GM12878 (cell line): ENCODE results near the gene COTL1. TPM values are rescaled to one million over a fixed set of nuclear protein-coding genes. Genes with fewer than 3 reads are reported as not detected.

Source experiments
- ATAC-seq: fragments of 200-7000 bp; cut with Tn5 transposase; 3 replicates; pipeline ENCODE4 v1.9.1; 2020; ENCODE audit warnings: mild to moderate bottlenecking, moderate library complexity
- BruUV-seq: library from RNA; stranded (reverse); fragments of 400-500 nt; replicated peaks from 2 replicates; lab custom pipeline; 2021; lab: Mats Ljungman, UMichigan
- CTCF ChIA-PET: fragments of 300-600 bp; sonication (Branson Sonifier 250); formaldehyde crosslinking; extraction: SDS; loops from one replicate; lab custom pipeline; 2021; ENCODE audit warnings: inconsistent platforms; lab: Yijun Ruan, JAX
- POLR2A ChIA-PET: fragments of 350-600 bp; formaldehyde crosslinking; extraction: SDS; loops from one replicate; lab custom pipeline; 2021; ENCODE audit warnings: inconsistent platforms; lab: Charles Lee
- RAD21 ChIA-PET: fragments of 300-600 bp; sonication (Branson Sonifier 250); formaldehyde crosslinking; loops from one replicate; lab custom pipeline; 2023; ENCODE audit warnings: antibody characterized with exemption; ENCODE audit not compliant: unreplicated experiment; lab: Charles Lee
- SMC1A ChIA-PET: fragments of 300-600 bp; sonication (Branson Sonifier 250); formaldehyde crosslinking; loops from one replicate; lab custom pipeline; 2023; ENCODE audit not compliant: unreplicated experiment, uncharacterized antibody; lab: Charles Lee
- DNase-seq: peaks from one replicate; pipeline ENCODE4 v3.0.0-alpha.2; 2011; ENCODE audit warnings: low read depth, low spot score
- FAIRE-seq: peaks from 3 replicates; lab custom pipeline; 2011; peaks lifted over from hg19 to GRCh38; lab: Jason Lieb, UNC
- H2AFZ ChIP-seq: 2 replicates; pipeline ENCODE4 v1.6.0; 2011; ENCODE audit warnings: low read depth, low read length, control low read depth; ENCODE audit not compliant: control insufficient read depth
- H3K27ac ChIP-seq: 2 replicates; pipeline ENCODE4 v1.5.1; 2011; ENCODE audit warnings: control low read depth; ENCODE audit not compliant: control insufficient read depth, insufficient read depth
- H3K27me3 ChIP-seq, 2 experiments: replicated peaks in 1 of 2; 2 replicates each; pipeline versions ENCODE4 v1.6.0 to v1.6.1; 2011; ENCODE audit warnings: low read length in 1 of 2; ENCODE audit not compliant: control insufficient read depth in 2 of 2, insufficient read depth in 2 of 2
- H3K36me3 ChIP-seq, 2 experiments: 2 replicates each; pipeline ENCODE4 v1.5.1; 2011; ENCODE audit warnings: low read length in 1 of 2; ENCODE audit not compliant: control insufficient read depth in 2 of 2, insufficient read depth in 2 of 2
- H3K4me1 ChIP-seq: 2 replicates; pipeline ENCODE4 v1.6.1; 2011; ENCODE audit warnings: mild to moderate bottlenecking, low read length, moderate library complexity, mixed read lengths; ENCODE audit not compliant: control insufficient read depth, insufficient read depth
- H3K4me2 ChIP-seq: 2 replicates; pipeline ENCODE4 v1.6.0; 2011; ENCODE audit warnings: control low read depth; ENCODE audit not compliant: control insufficient read depth, insufficient read depth
- H3K4me3 ChIP-seq: fragments of 200-600 bp; sonication (generic); 2 replicates; pipeline ENCODE4 v1.5.1; 2016
- H3K79me2 ChIP-seq: 2 replicates; pipeline ENCODE4 v1.6.0; 2011; ENCODE audit warnings: low read length; ENCODE audit not compliant: control insufficient read depth, insufficient read depth
- H3K9ac ChIP-seq: 2 replicates; pipeline ENCODE4 v1.8.0; 2011; ENCODE audit warnings: low read length, control low read depth, mixed read lengths; ENCODE audit not compliant: control insufficient read depth, insufficient read depth
- H3K9me3 ChIP-seq: replicated peaks from 3 replicates; pipeline ENCODE4 v1.5.1; 2011; ENCODE audit warnings: mild to moderate bottlenecking, low read length; ENCODE audit not compliant: control insufficient read depth, insufficient read depth
- H4K20me1 ChIP-seq: 2 replicates; pipeline ENCODE4 v1.6.0; 2011; ENCODE audit not compliant: control insufficient read depth, insufficient read depth
- POLR2A ChIP-seq: IDR thresholded peaks from 2 replicates; pipeline ENCODE4 v1.6.1; 2011; ENCODE audit warnings: low read depth, mild to moderate bottlenecking, low read length
- SUPT20H ChIP-seq: IDR thresholded peaks from 2 replicates; pipeline ENCODE4 v1.6.1; 2011; ENCODE audit warnings: low read depth, mild to moderate bottlenecking, low read length, moderate library complexity, borderline replicate concordance; ENCODE audit not compliant: control insufficient read depth
- TBL1XR1 ChIP-seq: IDR thresholded peaks from 2 replicates; pipeline ENCODE4 v1.6.1; 2012; ENCODE audit warnings: low read depth, low read length, improper control_type of control experiment
- WGBS: methylation state at CpG from one replicate; pipeline ENCODE4 v1.1.6; 2016; ENCODE audit warnings: low lambda C conversion rate; ENCODE audit not compliant: insufficient replicate concordance, insufficient coverage; ENCODE audit errors: missing lambda C conversion rate; 5-methylcytosine and 5-hydroxymethylcytosine counted together
- in situ Hi-C: fragments of 300-500 bp; cut with MboI; formaldehyde crosslinking; loops from 9 replicates; pipeline ENCODE4 v1.14.3; 2018; ENCODE audit warnings: mixed read lengths
- intact Hi-C: fragments of 100-400 bp; cut with micrococcal nuclease; formaldehyde crosslinking; loops from one replicate; pipeline ENCODE4 v1.14.2; 2022; ENCODE audit not compliant: unreplicated experiment
- polyA plus RNA-seq, 11 experiments: library from polyadenylated mRNA; depleted of rRNA in 4 of 11; unstranded in 6 of 11; stranded (reverse) in 5 of 11; fragments of >200 nt; fragmentation: Nextera tagmentation in 4 of 11; fragmentation: Illumina TruSeq in 1 of 11; extraction: Ambion mirVana in 4 of 11; extraction: Trizol in 1 of 11; gene quantifications; 1 replicate in 1 of 11; 2 replicates in 10 of 11; pipeline versions ENCODE4 v1.2.1 to v1.2.3, GENCODE V29; 2011 to 2016; ENCODE audit warnings: inconsistent platforms in 2 of 11, missing spikeins in 2 of 11, low read depth in 1 of 11
- total RNA-seq, 4 experiments: library from RNA; depleted of rRNA in 3 of 4; stranded (reverse); fragments of >200 nt in 3 of 4; fragmentation: Illumina TruSeq in 1 of 4; extraction: Trizol in 1 of 4; gene quantifications; 2 replicates each; pipeline versions ENCODE4 v1.2.1 to v1.2.3, GENCODE V29; 2013 to 2021
- TF ChIP-seq, protein P1 (sequence below): IDR thresholded peaks from 2 replicates; pipeline ENCODE4 v1.6.1; 2012; ENCODE audit warnings: mild to moderate bottlenecking, low read depth, low read length

COTL1 gene
- total and polyA plus RNA-seq, 10 of the 15 experiments (the other 5 are each of a cell fraction or from before 2014, with no cell fraction given) = 140 to 894 (median 330) TPM

DNA sequence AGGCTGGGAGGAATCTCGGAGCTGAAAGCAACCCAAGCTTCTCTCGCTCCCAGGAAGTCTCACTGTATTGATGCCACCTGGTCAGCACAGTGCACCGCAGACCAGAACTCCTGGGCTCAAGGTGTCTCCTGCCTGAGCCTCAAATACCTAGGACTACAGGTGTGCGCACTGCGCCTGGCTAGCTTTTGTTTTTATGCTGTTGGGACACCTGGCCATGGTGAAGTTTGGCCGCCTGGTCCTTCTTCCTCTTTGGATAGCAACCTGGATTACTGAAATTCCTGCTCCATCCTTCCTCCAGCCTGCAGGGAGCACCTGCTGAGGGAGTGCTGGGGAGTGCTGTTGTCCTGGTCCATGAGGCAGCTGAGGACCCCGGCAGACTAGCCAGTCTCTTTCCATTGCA, 56.6 kb downstream of the COTL1 start:
- DNase-seq = no peak
- ChIA-PET SMC1A (interaction anchor here (1.0 to 4.2 kb wide), 8 partner anchors 8 to 60 kb away, joined by 3 to 35 read pairs (median 6); no protein-coding TSS in a partner anchor), RAD21 (interaction anchor here (1.0 to 1.6 kb wide), 3 partner anchors 10 to 61 kb away, joined by 3 to 6 read pairs (median 3); no protein-coding TSS in a partner anchor), POLR2A (interaction anchor here (0.6 to 1.3 kb wide), 5 partner anchors 9 to 393 kb away, joined by 4 to 9 read pairs (median 5); no protein-coding TSS in a partner anchor), CTCF (interaction anchor here (0.6 to 4.1 kb wide), 5 partner anchors 33 to 58 kb away, joined by 3 to 23 read pairs (median 5); no protein-coding TSS in a partner anchor)
- Histone ChIP-seq H3K4me2 (no peak overlapping the region), H4K20me1 (no peaks in the 10 kb centered on the region), H3K27ac (no peak overlapping the region), H3K9me3 (no peaks in the 10 kb centered on the region; the same call in 2 of the 3 replicates), H3K4me1 (peaks cover 21% of the 10 kb centered on the region), H3K36me3 (peaks cover 12 to 29% of the 10 kb centered on the region in 2 experiments), H3K27me3 (no peaks in the 10 kb centered on the region), H3K4me3 (no peak overlapping the region), H2AFZ (no peak overlapping the region), H3K79me2 (no peaks in the 10 kb centered on the region), H3K9ac (no peak overlapping the region)
- TF ChIP-seq SUPT20H (no peak), POLR2A (no peak), TBL1XR1 (no peak)
- TF ChIP-seq, protein P1, sequence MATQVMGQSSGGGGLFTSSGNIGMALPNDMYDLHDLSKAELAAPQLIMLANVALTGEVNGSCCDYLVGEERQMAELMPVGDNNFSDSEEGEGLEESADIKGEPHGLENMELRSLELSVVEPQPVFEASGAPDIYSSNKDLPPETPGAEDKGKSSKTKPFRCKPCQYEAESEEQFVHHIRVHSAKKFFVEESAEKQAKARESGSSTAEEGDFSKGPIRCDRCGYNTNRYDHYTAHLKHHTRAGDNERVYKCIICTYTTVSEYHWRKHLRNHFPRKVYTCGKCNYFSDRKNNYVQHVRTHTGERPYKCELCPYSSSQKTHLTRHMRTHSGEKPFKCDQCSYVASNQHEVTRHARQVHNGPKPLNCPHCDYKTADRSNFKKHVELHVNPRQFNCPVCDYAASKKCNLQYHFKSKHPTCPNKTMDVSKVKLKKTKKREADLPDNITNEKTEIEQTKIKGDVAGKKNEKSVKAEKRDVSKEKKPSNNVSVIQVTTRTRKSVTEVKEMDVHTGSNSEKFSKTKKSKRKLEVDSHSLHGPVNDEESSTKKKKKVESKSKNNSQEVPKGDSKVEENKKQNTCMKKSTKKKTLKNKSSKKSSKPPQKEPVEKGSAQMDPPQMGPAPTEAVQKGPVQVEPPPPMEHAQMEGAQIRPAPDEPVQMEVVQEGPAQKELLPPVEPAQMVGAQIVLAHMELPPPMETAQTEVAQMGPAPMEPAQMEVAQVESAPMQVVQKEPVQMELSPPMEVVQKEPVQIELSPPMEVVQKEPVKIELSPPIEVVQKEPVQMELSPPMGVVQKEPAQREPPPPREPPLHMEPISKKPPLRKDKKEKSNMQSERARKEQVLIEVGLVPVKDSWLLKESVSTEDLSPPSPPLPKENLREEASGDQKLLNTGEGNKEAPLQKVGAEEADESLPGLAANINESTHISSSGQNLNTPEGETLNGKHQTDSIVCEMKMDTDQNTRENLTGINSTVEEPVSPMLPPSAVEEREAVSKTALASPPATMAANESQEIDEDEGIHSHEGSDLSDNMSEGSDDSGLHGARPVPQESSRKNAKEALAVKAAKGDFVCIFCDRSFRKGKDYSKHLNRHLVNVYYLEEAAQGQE = no peak
- in situ Hi-C loops (no loop called here), intact Hi-C loops (no loop called here)
- ATAC-seq = no peak
- BruUV-seq = no TSS peak
- FAIRE-seq = no peak
- 100% methylated on average over 7 of the region's 7 CpGs for WGBS
